GM18870 (cell line): ENCODE results near the gene GORASP1.

Source experiments
- ATAC-seq: cut with Tn5 transposase; IDR thresholded peaks from one replicate; pipeline ENCODE4 v1.9.1; 2021; ENCODE audit warnings: moderate library complexity; ENCODE audit not compliant: unreplicated experiment

GORASP1 gene

DNA sequence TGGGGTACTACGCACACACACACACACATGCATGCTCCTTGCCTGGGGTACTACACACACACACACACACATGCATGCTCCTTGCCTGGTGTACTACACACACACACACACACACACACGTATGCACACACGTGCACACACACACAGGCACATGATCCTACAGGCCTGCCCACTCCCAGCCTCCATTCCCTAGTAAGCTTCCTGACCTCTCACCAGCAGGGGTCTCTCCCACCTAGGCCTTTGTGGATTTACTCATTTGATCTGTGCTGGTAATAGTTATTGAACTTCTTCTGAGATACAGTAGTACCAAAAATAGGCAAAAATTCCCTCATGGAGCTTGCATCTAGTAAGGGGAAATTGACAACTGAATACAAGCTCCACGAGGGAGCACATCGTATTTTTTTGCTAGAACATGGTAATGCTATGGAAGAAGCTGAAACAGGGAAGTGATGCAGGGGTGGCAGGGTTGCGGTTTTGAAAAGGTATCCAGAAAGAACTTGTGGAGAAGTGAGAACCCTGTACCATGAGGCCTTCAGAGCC, 19.2 kb upstream of the GORASP1 start:
- no peak for ATAC-seq

DNA sequence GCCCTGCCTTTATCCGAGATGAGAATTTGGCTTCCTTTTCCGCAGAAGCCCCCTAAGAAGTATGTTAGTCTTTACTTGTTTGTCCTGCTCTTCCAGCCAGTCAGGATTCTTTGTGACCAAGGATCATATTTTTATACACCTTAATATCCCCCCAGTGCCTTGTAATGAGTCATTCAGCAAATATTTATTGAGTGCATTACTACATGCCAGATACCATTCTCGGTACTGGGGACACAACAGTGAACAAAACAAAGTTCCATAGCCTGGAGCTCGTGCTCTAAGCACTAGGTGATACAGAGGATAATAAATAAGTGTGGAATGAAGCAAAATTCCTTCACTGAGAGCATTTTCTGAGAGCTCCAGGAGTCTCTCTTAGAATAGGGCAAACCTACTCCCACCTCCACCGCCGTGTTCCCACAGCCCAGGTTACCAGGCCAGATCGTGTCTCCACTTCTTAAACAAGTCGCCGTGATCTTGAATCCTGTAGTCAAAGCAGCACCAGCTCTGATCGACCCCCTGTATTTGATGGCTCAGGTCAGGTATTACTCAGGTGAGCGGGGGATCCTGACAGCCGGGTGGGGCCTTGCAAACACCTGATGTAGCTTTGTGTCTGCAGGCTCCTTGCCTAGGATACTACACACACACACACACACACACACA, 18.5 kb upstream of the GORASP1 start:
- no peak for ATAC-seq

DNA sequence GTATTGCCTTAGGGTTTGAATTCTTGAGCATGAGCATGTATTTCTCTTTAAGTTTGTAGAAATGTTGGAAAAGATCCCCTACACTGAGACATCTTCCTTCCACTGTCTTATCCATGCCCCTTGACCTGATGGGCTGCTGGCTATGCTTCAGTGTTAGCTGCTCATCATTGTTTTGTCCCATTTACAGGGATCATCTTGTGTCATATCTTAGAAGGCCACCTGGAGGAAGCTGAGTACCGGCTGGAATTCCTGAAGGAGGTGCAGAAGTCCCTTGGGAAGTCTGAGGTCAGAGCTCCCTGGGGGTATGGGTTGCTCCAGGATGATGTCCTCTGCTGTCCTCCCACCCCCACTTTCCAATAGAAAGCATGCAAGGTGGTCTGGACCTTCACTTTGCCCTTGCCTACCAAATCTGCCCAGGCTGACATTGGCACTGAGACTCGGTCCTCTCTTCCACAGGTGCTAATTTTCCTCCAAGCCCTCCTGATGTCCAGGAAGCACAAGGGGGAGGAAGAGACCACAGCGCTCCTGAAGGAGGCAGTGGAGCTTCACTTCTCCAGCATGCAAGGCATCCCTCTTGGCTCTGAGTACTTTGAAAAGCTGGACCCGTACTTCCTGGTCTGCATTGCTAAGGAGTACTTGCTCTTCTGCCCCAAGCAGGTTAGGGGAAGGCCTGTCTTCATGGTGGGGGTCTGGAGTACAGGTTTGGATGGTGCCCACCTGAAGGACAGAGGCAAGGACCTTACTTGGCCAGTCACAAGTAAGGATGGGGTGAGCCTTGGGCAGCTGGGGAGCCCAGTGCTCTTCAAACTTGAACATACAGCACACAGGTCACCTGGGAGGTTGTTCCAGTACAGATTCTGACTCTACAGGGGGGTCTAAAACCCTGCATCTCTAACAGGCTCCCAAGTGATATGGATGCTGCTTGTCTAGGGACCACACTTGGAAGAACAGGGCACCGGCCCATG, 17.7 kb upstream of the GORASP1 start:
- no peak for ATAC-seq

DNA sequence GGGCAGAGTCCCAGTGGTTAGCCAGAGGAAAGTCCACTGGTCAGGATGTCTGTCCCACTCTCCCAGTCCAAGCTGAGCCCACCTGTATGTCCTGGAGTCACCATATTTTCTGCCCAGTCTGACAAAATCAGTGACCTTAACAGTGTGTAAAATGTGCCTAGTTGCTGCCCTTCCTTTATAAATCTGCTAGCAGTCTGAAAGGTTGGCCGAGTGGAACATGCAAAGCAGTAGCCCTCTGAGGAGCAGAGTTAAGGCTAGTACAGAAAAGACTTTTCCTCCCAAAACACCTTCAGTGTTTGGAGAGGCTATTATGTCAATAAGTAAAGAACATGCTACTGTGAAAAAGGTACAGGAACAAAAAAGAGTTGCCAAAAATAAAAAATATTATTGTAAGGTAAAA, 15.4 kb upstream of the GORASP1 start:
- ATAC-seq: no peak

DNA sequence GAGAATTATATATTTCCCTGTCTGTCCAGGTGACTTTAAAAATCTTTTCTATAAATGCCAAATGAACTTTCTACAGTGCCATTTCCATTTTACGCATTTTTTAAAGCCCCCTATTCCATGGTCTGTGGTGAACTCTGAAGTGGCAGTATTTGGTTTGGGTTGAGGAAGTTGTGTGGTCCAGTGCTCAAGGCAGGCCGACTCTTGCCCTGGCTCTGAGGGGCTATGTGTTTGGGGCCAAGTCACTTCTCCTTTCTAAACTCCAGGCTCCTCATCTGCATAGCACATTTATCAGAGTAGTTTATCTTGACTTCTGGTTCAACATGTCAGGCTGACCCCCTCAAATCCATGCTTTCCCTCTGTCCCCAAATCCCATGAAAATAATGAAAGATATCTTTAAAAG, 14.2 kb upstream of the GORASP1 start:
- ATAC-seq: no peak

DNA sequence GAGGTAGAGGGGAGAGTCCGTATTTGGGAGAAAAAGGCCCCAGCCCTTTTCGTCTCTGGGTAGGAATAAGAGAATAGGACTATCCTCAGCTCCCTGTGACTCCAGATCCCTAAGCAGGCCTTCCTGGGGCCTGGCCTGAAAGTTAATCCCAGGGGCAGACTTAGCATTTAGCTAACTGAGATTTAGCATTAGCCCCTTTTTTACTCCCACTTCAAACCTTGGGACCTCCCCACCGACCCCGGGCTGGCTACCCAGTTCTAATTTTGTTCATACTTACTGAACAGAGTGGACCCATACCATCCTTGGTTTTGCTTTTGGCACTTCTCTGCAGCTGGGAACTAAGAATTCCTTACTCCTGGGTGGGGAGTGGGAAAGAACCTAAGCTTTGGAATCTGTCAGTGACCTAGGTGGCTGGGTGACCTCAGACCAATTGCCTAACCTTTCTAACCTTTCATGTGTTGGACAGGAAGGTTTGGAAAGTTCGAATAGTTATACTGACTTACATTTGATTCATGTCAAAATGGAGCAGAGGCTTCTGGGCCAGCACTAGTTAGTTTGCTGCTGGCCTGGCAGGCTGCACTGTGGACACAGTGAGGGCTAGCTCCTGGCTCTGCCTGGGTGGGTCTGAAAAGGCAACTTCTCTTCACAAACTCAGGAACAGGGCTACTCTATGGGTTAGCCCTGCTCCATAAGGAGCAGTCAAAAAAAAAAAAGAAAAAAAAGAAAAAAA, 11.7 kb upstream of the GORASP1 start:
- ATAC-seq: no peak

DNA sequence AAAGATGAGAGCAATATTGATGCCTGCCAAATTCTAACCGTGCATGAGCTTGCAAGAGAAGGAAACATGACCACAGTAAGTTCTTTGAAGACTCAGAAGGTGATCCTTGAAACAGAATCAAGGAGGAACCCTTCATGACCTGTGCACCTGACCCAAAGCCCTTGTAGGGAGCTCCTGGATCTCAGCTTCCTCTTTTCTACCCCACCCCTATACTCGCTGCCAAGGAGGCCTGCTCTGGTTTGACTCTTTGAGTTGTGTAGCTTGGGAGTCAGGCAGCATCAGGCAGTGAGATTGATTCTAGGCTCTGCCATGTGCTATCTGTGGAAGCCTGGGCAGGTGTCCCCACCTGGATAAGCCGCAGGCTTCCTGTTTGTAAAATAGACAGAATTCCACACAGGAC, 10.7 kb upstream of the GORASP1 start:
- no peak for ATAC-seq

DNA sequence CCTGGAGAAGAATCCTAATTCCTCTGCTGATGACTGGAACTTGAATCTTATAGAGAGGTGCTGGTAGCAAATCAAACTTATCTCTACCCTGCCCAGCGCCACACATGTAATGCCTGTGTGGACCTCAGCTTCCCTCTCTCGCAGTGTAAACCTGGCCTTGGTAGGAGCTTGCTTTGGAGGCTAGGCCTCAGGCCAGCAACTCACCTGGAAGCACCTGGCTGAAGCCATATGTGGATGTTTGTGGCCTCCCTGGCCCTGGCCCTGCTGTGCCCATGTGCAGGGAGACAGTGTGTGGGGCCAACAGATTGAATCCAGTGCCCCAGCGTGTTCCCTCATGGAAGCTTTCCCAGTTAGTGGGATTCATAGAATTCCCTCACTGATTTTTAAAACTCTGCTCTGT, 8.4 kb upstream of the GORASP1 start:
- no peak for ATAC-seq

DNA sequence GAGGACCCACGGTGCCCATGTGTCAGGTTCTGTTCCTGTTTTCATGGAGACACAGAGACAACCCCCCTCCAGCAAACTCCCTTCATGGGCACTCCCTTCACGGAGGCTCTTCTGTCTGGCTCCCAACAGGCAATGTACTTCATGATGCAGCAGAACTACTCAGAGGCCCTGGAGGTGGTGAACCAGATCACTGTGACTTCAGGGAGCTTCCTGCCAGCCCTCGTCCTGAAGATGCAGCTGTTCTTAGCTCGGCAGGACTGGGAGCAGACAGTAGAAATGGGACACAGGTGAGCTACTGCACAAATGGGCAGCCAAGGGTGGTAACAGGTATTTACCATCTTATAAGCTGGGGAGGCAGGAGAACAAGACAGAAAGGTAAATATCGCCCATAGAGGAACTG, 7.0 kb upstream of the GORASP1 start:
- ATAC-seq: no peak

DNA sequence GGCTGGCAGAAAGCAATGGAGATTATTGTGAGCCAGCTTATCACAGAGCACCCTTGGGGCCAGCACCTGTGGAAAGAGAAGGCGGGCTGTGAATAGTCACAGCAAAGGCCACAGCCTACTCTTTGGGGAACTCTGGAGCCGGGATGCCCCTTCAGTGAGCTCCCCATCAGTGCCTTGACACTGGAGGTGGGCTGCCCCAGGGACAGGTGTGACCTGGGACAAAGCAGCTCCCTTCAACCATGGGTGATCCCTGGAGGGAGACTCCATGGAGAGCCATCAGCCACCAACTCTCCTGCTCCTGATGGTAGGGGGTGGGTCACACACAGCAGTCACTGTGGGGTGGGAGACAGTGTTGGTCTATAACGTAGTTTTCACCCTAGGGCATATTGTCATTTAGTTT, 5.9 kb upstream of the GORASP1 start:
- ATAC-seq: no peak

DNA sequence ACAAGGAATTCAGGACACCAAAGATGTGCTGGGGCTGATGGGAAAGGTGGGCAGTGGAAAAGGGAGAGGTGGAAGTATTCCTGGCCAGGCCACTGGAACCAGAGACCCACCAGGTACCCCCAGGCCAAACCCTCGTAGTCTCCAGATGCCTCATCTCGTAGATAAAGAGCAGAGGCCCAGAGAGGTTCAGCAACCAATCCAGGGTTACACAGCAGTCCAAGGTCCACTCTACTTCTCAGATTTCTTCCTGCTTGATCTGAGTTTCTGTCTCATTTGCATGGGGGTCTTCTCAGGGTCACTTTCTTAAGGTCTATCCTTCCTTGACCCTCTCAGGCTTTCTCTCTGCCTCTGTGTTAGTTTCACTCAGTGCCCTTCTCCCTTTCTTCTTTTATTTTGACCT, 5.1 kb upstream of the GORASP1 start:
- no peak for ATAC-seq

DNA sequence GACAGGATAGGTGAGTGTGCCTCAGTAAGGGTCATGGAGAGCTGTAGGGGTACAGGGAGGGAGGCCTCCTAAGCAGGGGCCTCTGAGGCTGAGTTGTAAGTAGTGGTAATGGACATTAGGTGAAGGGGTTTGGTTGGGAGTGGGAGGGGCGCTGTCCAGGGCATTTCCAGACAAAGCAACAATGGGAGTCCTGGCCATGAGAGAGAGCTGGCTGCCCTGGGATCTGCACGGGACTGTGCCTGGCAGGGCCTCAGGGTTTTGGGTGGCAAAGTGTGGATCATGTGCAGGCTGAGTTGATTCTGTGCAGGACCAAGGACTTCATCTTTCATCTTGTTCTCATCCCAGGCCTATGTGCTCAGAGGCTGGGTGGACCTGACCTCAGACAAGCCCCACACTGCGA, 4.7 kb upstream of the GORASP1 start:
- ATAC-seq: no peak

DNA sequence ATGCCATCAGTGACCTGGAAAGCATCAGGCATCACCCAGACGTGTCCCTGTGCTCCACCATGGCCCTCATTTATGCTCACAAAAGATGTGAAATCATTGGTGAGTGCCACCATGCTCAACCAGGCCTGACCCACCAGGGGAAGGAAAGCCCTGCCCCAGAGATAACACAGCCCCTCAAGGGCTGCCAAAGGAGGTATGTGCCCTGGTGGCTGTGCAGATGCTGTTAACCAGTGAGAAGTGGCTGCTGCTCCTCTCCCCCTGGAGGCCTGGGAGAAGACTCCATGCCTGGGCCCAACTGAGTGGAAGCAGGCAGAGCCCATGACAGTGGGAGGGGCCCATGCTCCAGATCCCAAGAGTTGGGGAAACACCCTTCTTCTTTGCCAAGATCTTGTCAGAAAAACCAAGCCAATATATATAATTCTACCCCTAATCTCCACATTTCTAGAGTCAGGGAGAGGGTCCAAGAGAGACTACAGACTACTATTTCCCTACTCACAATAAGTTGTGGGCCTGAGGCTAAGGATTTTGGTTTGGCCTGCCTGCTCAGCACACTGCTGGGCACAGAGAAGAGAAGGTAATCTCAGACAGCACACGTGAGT, 2.7 kb upstream of the GORASP1 start:
- ATAC-seq: no peak

DNA sequence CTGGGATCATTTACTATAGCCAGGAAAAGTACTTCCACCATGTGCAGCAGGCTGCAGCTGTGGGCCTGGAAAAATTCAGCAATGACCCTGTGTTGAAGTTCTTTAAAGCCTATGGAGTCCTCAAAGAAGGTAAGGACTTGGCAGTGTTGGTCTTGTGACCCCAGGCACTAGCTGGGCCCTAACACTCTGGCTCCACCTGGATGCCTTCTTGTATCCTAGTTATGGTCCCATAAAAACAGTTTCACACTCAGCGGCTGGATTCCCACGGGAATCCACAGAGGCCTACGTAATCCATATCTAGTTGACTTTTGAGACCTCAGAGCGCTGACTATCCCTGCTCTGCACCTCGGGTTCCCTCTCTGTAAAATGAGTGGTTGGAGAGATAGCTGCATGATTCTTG, 1.7 kb upstream of the GORASP1 start:
- no peak for ATAC-seq

DNA sequence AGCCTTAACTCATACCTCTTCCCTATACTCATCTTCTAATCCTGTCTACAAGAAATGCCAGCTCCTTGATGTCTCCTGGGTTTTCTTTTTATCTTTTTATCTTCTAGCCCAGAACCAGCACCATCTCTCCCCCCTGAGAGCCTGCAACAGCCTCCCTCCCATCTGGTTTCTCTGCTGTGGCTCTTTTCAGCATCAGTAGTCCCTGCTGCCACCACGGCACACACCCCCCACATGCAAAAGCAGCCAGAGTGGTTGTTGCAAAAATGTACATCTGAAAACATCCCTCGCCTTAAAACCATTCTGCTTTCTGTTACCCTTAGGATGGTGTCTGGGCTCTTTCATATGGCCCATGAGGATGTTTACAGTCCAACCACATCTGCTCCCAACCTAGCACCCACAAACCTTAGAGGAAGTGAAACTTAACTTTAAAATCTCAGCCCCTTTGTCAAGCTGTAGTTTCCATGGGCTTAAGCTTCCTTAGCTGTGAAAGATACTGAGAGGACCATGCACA, 828 bp upstream of the GORASP1 start:
- peak; percentile 88 for ATAC-seq

DNA sequence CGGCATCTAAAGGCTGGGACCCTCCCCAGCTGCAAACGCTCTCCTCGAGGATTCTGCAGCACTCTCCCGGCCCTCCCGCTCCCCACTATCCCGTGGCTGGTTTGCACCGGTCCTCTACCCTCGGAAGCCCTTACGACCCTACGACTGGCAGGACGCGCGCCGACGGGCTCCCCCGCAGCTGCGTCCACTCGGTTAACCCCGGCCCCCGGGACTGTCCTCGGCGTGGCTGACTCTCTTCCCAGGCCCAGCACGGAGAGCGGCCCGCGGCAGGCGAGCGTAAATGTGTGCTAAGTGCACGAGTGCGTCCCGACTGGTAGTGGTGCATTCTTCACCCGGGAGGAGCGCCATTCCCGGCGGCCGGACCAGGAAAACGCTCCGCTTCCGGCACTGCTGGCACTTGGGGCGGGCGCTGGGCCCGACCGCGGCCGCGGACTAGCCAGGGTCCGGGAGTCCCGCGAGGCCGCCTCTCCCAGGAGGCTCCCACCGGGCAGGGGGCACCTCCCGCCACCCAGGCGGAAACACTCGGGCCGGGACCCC, 508 bp downstream of the GORASP1 start:
- ATAC-seq: no peak

DNA sequence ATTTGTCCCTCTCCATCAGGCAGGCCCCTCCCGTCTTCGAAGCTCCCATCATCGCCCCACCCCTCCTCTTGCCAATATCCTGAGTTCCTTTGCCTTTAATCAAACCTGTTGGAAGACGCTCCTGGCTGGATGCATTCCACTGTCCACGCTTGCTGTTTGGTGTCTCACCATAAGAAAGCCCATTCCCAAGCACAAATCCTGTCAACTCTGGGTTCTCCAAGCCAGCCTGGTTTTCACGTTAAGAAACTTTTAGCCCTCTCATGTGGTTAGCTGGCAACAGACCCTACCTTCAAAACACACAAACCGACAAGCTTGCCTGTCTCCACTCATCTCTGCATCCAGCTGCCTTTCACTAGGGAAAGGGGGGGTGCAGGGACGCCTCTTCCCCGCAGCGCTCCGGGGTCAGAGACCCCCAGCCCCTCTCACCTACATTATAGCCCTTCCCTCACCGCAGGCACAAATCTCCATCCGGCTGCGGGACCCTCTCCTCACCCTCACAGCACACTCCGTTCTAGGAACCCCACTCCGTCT, 1.1 kb downstream of the GORASP1 start:
- no peak for ATAC-seq

DNA sequence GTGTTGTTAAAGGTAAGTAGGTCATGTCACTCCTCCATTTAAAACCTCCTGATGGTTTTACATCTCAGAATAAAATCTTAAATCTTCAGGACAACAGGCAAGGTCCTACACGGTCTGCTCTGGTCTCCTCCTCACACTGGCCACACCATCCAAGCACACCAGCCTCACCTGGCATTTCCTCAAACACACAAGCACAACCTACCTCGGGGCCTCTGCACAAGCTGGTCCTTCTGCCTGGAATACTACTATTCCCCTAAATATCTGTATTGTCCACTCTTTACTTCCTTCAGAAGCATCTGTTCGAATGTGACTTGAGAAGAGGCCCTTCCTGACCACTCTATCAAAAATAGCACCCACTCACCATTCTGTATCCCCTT, 1.8 kb downstream of the GORASP1 start:
- no peak for ATAC-seq

DNA sequence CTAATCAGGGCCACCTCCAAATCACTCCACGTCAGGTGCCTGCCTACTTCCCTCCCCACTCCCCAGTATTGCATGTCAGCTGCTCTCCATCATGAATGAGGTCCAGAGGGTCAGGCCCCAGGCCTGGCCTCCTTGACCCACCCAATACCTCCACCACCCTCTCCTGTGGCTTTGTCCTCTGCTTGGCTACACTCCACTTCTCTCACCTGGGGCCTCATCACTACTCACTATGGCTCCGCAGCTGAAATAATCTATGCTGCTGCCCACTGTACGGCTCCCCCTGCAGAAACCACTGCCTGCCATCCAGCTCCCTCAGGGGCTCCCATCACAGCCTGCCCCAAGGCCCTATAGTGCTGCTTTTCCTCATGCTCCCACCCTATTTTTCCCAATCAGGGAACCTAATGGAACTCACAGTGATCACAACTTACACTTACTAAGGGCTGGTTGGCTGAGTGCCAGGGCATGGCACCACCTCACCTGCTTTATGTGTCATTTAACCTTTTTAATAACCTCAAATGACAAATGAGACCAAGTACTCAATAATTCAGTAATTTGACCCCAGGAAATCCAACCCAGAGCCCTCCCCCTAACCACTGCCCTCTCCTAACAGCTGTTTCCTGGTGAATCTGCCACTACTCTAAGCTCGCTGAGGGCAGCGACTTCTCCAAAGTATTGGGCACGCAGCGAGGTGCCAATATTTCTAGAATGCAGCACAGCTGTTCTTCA, 2.3 kb downstream of the GORASP1 start:
- ATAC-seq: no peak
